Tibial artery (tissue), 4 donors: ENCODE data around the gene MIGA1.
"Not testable (repeated sequence)": the region's sequence is repeated elsewhere in the genome, so short reads cannot be mapped to it uniquely, and the experiment has no call there.

Source experiments
- DNase-seq, 2 donors: peaks; one replicate each; pipeline ENCODE4 v3.0.0-alpha.2; 2019
- H3K27ac ChIP-seq, 2 donors: fragments of 200-600 bp; sonication (generic) in 1 of 2; 1 replicate in 1 of 2; 2 replicates in 1 of 2; pipeline ENCODE4 v1.5.1; 2018 to 2019; ENCODE audit warnings: mild to moderate bottlenecking in 1 of 2
- H3K27me3 ChIP-seq, 2 donors: fragments of 200-600 bp; sonication (generic) in 1 of 2; one replicate each; pipeline versions ENCODE4 v1.5.1 to v1.6.0; 2016 to 2019
- H3K36me3 ChIP-seq, 3 donors: fragments of 200-600 bp; sonication (generic) in 2 of 3; one replicate each; pipeline ENCODE4 v1.5.1; 2016 to 2019; ENCODE audit warnings: mild to moderate bottlenecking in 2 of 3
- H3K4me1 ChIP-seq, 4 donors: fragments of 200-600 bp; sonication (generic) in 2 of 4; 1 replicate in 3 of 4; 2 replicates in 1 of 4; pipeline ENCODE4 v1.5.1; 2016 to 2019
- H3K4me3 ChIP-seq, 2 donors: fragments of 200-600 bp; sonication (generic) in 1 of 2; 1 replicate in 1 of 2; 2 replicates in 1 of 2; pipeline ENCODE4 v1.5.1; 2018 to 2019; ENCODE audit warnings: mild to moderate bottlenecking in 2 of 2
- H3K9me3 ChIP-seq, 3 donors: fragments of 200-600 bp; sonication (generic) in 1 of 3; one replicate each; pipeline ENCODE4 v1.5.1; 2016 to 2019
- intact Hi-C: fragments of 100-400 bp; cut with DNase I; formaldehyde crosslinking; loops from one replicate; pipeline ENCODE4 v1.15.0; 2023; ENCODE audit warnings: low total_unique reads
- TF ChIP-seq, protein P1 (sequence below), 2 experiments: fragments of 200-600 bp in 1 of 2; fragments of 450-650 bp in 1 of 2; IDR thresholded peaks; one replicate each; pipeline ENCODE4 v1.5.1; 2017 to 2019; ENCODE audit warnings: antibody characterized with exemption in 2 of 2, mild to moderate bottlenecking in 1 of 2, moderate library complexity in 1 of 2

The MIGA1 gene

DNA sequence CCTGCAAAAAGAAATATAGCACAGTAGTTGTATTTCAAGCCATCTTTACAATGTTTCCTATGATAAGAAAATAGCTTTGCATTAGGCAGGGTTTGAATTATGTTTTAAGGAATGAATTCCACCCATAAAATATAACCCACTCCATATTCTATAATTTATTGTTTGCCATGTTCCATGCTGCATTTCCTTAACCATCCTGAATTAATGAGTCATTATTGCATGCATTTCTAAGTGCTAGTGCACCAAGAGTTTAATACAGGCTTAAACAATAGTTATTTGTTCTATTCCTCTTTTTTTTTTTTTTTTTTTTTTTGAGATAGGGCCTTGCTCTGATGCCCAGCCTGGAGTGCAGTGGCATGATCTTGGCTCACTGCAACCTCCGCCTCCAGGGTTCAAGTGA lies 45.2 kb downstream of the MIGA1 start:
- DNase-seq, result no peak
- Histone ChIP-seq H3K27ac (peak overlapping the region; percentile 26 to 58), H3K27me3 (no peaks in the 10 kb centered on the region), H3K36me3 (peaks cover 0 to 16% (median 5%) of the 10 kb centered on the region in 3 donors), H3K9me3 (no peaks in the 10 kb centered on the region), H3K4me1 (peaks cover 0 to 51% (median 13%) of the 10 kb centered on the region in 4 donors), H3K4me3 (no peak overlapping the region)
- TF ChIP-seq, protein P1, sequence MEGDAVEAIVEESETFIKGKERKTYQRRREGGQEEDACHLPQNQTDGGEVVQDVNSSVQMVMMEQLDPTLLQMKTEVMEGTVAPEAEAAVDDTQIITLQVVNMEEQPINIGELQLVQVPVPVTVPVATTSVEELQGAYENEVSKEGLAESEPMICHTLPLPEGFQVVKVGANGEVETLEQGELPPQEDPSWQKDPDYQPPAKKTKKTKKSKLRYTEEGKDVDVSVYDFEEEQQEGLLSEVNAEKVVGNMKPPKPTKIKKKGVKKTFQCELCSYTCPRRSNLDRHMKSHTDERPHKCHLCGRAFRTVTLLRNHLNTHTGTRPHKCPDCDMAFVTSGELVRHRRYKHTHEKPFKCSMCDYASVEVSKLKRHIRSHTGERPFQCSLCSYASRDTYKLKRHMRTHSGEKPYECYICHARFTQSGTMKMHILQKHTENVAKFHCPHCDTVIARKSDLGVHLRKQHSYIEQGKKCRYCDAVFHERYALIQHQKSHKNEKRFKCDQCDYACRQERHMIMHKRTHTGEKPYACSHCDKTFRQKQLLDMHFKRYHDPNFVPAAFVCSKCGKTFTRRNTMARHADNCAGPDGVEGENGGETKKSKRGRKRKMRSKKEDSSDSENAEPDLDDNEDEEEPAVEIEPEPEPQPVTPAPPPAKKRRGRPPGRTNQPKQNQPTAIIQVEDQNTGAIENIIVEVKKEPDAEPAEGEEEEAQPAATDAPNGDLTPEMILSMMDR (IDR thresholded peaks at IDR 0.05), result no peak
- intact Hi-C loops, result loop anchor here (5.0 kb wide), 1 partner anchor 78 kb away; no protein-coding TSS in a partner anchor

DNA sequence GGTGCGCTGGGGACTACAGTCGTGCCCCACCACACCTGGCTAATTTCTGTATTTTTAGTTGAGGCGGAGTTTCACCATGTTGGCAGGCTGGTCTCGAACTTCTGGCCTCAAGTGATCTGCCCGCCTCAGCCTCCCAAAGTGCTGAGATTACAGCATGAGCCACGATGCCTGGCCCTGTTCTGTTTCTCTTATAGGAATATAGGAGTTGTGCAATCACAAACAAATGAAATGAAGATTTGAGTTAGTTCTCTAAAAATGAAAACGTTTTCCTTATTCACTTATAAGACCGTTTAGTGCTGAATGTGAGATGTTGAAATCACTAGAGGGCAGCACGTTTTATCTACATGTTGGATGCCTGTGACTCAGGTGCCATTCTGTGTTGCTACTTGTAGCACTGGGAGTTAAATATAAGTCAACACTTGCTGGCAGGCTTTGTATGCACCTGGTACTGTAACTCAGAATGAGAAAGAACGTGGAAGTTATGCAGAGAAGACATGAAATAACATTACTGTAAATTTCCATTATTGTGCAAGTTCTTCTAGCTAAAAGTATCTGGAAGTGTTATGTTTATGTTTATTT lies 45.8 kb downstream of the MIGA1 start:
- TF ChIP-seq, protein P1 (IDR thresholded peaks at IDR 0.05), result peak in 1 of 2 experiments; percentile 30
- H3K27me3 ChIP-seq, result no peaks in the 10 kb centered on the region
- H3K4me1 ChIP-seq, result peaks cover 0 to 56% (median 17%) of the 10 kb centered on the region in 4 donors
- no peaks in the 10 kb centered on the region for H3K9me3 ChIP-seq
- DNase-seq, result no peak
- H3K27ac ChIP-seq, result peak overlapping the region; percentile 26 to 58
- peaks cover 0 to 11% (median 0%) of the 10 kb centered on the region in 3 donors for H3K36me3 ChIP-seq
- intact Hi-C loops, result no loop called here
- H3K4me3 ChIP-seq, result no peak overlapping the region

DNA sequence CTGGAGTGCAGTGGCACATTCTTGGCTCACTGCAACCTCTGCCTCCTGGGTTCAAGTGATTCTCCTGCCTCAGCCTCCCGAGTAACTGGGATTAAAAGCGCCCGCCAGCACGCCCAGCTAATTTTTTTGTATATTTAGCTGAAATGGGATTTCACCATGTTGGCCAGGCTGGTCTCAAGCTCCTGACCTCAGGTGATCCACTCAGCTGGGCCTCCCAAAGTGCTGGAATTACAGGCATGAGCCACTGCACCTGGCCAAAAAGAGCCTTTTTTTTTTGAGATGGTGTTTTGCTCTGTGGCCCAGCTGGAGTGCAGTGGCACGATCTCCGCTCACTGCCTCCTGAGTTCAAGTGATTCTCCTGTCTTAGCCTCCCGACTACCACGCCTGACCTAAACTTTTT lies 47.4 kb downstream of the MIGA1 start:
- DNase-seq, H3K27ac ChIP-seq, intact Hi-C loops, H3K4me3 ChIP-seq, H3K27me3 ChIP-seq, H3K36me3 ChIP-seq, H3K9me3 ChIP-seq: not testable (repeated sequence)
- peaks cover 0 to 73% (median 29%) of the 10 kb centered on the region in 4 donors for H3K4me1 ChIP-seq

DNA sequence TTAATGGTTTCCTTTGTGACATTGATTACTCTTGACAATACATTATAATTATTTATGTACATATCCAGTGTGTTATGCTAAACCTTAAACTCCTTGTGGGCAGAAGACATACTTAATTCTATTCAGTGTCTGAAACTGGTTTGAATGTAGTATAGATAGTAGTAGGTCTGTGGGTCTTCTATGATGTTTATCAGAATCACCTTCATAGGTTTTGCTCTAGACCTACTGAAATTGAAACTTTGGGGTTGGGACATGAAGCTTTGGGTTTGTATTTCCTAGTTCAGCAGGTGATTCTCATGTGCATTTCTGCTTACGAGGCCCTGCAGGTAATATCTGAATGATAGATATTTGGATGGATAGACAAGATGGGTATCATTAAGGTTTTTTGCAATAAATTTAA lies 48.6 kb downstream of the MIGA1 start:
- Histone ChIP-seq H3K4me3 (no peak overlapping the region), H3K27me3 (no peaks in the 10 kb centered on the region), H3K9me3 (no peaks in the 10 kb centered on the region), H3K36me3 (peaks cover 0 to 7% (median 0%) of the 10 kb centered on the region in 3 donors), H3K27ac (peak overlapping the region in 1 of 2 donors; percentile 77), H3K4me1 (peaks cover 0 to 80% (median 37%) of the 10 kb centered on the region in 4 donors)
- no peak for DNase-seq
- TF ChIP-seq, protein P1 (IDR thresholded peaks at IDR 0.05), result no peak
- intact Hi-C loops, result no loop called here

DNA sequence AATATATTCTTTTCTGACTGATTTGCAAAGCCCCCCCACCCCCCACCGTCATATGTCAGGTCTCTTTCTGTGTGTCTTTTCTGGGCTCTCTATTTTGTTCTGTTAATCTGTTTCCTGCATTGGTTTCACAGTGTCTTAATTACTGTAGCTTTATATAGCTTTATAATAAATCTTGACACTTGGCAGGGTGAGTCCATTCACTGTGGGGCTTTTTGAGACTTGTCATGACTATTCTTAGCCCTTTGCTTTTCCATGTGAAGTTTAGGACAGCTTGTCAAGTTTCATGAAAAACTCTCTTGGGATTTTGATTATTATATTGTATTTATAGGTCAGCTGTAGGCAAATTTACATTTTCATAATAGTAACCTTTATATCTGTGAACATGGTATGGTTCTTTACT lies 50.4 kb downstream of the MIGA1 start:
- peaks cover 0 to 7% (median 0%) of the 10 kb centered on the region in 3 donors for H3K36me3 ChIP-seq
- peak overlapping the region; percentile 76 to 77 for H3K27ac ChIP-seq

DNA sequence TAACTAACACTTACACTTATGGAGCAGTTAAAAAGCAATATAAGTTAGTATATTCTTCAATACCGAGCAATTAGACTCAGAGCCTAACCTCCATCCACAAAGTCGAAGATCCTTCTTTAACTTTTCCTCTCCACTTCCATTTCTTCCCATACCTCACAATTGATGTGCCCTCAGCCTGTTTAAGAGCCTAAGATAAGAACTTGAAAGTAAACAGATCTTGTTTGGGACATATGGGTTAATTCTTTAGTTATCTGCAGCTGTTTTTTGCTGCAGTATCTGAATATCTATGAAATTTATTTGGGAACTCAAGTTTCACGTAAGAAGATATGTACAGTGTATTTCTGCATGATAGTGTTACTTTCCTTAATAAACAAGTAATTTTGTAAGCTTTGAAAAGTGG lies 51.5 kb downstream of the MIGA1 start:
- DNase-seq, result no peak
- TF ChIP-seq, protein P1 (IDR thresholded peaks at IDR 0.05), result no peak
- Histone ChIP-seq H3K9me3 (no peaks in the 10 kb centered on the region), H3K36me3 (peaks cover 0 to 7% (median 0%) of the 10 kb centered on the region in 3 donors), H3K27me3 (no peaks in the 10 kb centered on the region), H3K27ac (peak overlapping the region; percentile 76 to 77), H3K4me1 (peaks cover 0 to 80% (median 55%) of the 10 kb centered on the region in 4 donors), H3K4me3 (no peak overlapping the region)
- intact Hi-C loops, result loop anchor here (10.0 kb wide), 1 partner anchor 54 kb away; the partner anchor contains the start of gene NEXN

More for the DNA sequence above, 50.4 kb downstream of the MIGA1 start:
- H3K4me3 ChIP-seq, result no peak overlapping the region
- H3K27me3 ChIP-seq, result no peaks in the 10 kb centered on the region
- TF ChIP-seq, protein P1 (IDR thresholded peaks at IDR 0.05), result no peak
- intact Hi-C loops, result loop anchor here (10.0 kb wide), 1 partner anchor 55 kb away; the partner anchor contains the start of gene NEXN
- H3K4me1 ChIP-seq, result peaks cover 0 to 80% (median 48%) of the 10 kb centered on the region in 4 donors
- DNase-seq, result no peak
- no peaks in the 10 kb centered on the region for H3K9me3 ChIP-seq
